H4 (cell line): ENCODE results near the gene CLMN. TPM values are rescaled to one million over a fixed set of nuclear protein-coding genes. Genes with fewer than 3 reads are reported as not detected.

Experiments used
- DNase-seq: peaks from one replicate; pipeline ENCODE4 v3.0.0-alpha.2; 2015; ENCODE audit warnings: low spot score
- total RNA-seq: library from RNA; depleted of rRNA; stranded (reverse); fragments of >200 nt; shearing (Covaris generic); gene quantifications from 2 replicates; pipeline ENCODE4 v1.2.3, GENCODE V29; 2014

CLMN gene
- total RNA-seq, 1 experiment from 2014 or later = 4.5 TPM

- DNase-seq = no peak
Observed at GRCh38 chr14:95263527-95264231, 56.0 kb downstream of the CLMN start.

GRCh38 chr14:95262511-95262891 lies 57.2 kb downstream of the CLMN start:
- DNase-seq = no peak

GRCh38 chr14:95261616-95262510 lies 57.8 kb downstream of the CLMN start:
- DNase-seq = no peak

- no peak for DNase-seq
Observed at GRCh38 chr14:95260537-95261361, 59.0 kb downstream of the CLMN start.

- DNase-seq = no peak
Observed at GRCh38 chr14:95258754-95259593, 60.7 kb downstream of the CLMN start.

- no peak for DNase-seq
Observed at GRCh38 chr14:95258156-95258555, 61.6 kb downstream of the CLMN start.

- DNase-seq = no peak
Observed at GRCh38 chr14:95257521-95257920, 62.2 kb downstream of the CLMN start.

- no peak for DNase-seq
Observed at GRCh38 chr14:95256776-95257060, 63.0 kb downstream of the CLMN start.

- no peak for DNase-seq
Observed at GRCh38 chr14:95256002-95256775, 63.5 kb downstream of the CLMN start.

GRCh38 chr14:95255487-95255886 lies 64.2 kb downstream of the CLMN start:
- peak; percentile 69 for DNase-seq

- no peak for DNase-seq
Observed at GRCh38 chr14:95255013-95255412, 64.7 kb downstream of the CLMN start.

GRCh38 chr14:95254288-95254687 lies 65.4 kb downstream of the CLMN start:
- DNase-seq = no peak

GRCh38 chr14:95253039-95253630 lies 66.6 kb downstream of the CLMN start:
- no peak for DNase-seq

GRCh38 chr14:95252219-95252618 lies 67.5 kb downstream of the CLMN start:
- DNase-seq = no peak

GRCh38 chr14:95250936-95251335 lies 68.8 kb downstream of the CLMN start:
- DNase-seq = no peak

GRCh38 chr14:95250140-95250769 lies 69.5 kb downstream of the CLMN start:
- no peak for DNase-seq

GRCh38 chr14:95248432-95248831 lies 71.3 kb downstream of the CLMN start:
- no peak for DNase-seq

- no peak for DNase-seq
Observed at GRCh38 chr14:95246870-95247269, 72.8 kb downstream of the CLMN start.

GRCh38 chr14:95245334-95245733 lies 74.4 kb downstream of the CLMN start:
- no peak for DNase-seq

- no peak for DNase-seq
Observed at GRCh38 chr14:95244587-95244986, 75.1 kb downstream of the CLMN start.
